ENCODE data around the gene DLL1.

Gene DLL1

GRCh38 chr6:170307080-170307545 is 16.2 kb upstream of the DLL1 start:
- H3K9ac ChIP-seq (ENCODE audit: low read depth, low read length) = peak overlapping the region; percentile 68; the same call in 1 of the 2 replicates
- peak overlapping the region; percentile 80 for H3K4me3 ChIP-seq (ENCODE audit: low read length)
- peaks cover 31% of the 10 kb centered on the region for H3K9me3 ChIP-seq (ENCODE audit: insufficient read depth, low read depth, low read length)
- H3K27me3 ChIP-seq (ENCODE audit: insufficient read depth, low read length) = peaks cover 35% of the 10 kb centered on the region
- no peak overlapping the region for H3K27ac ChIP-seq (ENCODE audit: low read length)
- peaks cover 3% of the 10 kb centered on the region; the same call in 1 of the 2 replicates for H3K4me1 ChIP-seq (ENCODE audit: insufficient read depth, low read length)
- H3K36me3 ChIP-seq (ENCODE audit: insufficient read depth, low read depth, low read length) = no peaks in the 10 kb centered on the region

- peaks cover 3% of the 10 kb centered on the region; the same call in 1 of the 2 replicates for H3K4me1 ChIP-seq (ENCODE audit: insufficient read depth, low read length)
- H3K9me3 ChIP-seq (ENCODE audit: insufficient read depth, low read depth, low read length) = peaks cover 37% of the 10 kb centered on the region
- H3K4me3 ChIP-seq (ENCODE audit: low read length) = peak within 1 kb of the TSS; percentile 80
- H3K27ac ChIP-seq (ENCODE audit: low read length) = no peak within 1 kb of the TSS
- peak within 1 kb of the TSS; percentile 68; the same call in 1 of the 2 replicates for H3K9ac ChIP-seq (ENCODE audit: low read depth, low read length)
- no peaks in the 10 kb centered on the region for H3K36me3 ChIP-seq (ENCODE audit: insufficient read depth, low read depth, low read length)
- H3K27me3 ChIP-seq (ENCODE audit: insufficient read depth, low read length) = peaks cover 35% of the 10 kb centered on the region
These were observed 15.6 kb upstream of the DLL1 start, which contains the start of gene FAM120B for GRCh38 chr6:170306324-170307079. TSS of gene FAM120B (plus strand) at chr6:170306758. CDS start at chr6:170317391, 10,633 bp downstream.

GRCh38 chr6:170305805-170306323 is 15.0 kb upstream of the DLL1 start:
- H3K27ac ChIP-seq (ENCODE audit: low read length) = no peak overlapping the region
- no peaks in the 10 kb centered on the region for H3K36me3 ChIP-seq (ENCODE audit: insufficient read depth, low read depth, low read length)
- H3K9ac ChIP-seq (ENCODE audit: low read depth, low read length) = peak overlapping the region; percentile 68; the same call in 1 of the 2 replicates
- H3K4me1 ChIP-seq (ENCODE audit: insufficient read depth, low read length) = peaks cover 3% of the 10 kb centered on the region; the same call in 1 of the 2 replicates
- peak overlapping the region; percentile 80 for H3K4me3 ChIP-seq (ENCODE audit: low read length)
- H3K9me3 ChIP-seq (ENCODE audit: insufficient read depth, low read depth, low read length) = peaks cover 44% of the 10 kb centered on the region
- H3K27me3 ChIP-seq (ENCODE audit: insufficient read depth, low read length) = peaks cover 35% of the 10 kb centered on the region

GRCh38 chr6:170301184-170301583 is 10.3 kb upstream of the DLL1 start:
- H3K9ac ChIP-seq (ENCODE audit: low read depth, low read length) = no peak overlapping the region
- peaks cover 13% of the 10 kb centered on the region; the same call in 1 of the 2 replicates for H3K4me1 ChIP-seq (ENCODE audit: insufficient read depth, low read length)

GRCh38 chr6:170298688-170299087 is 7.8 kb upstream of the DLL1 start:
- no peaks in the 10 kb centered on the region for H3K36me3 ChIP-seq (ENCODE audit: insufficient read depth, low read depth, low read length)
- no peak overlapping the region for H3K27ac ChIP-seq (ENCODE audit: low read length)
- H3K4me1 ChIP-seq (ENCODE audit: insufficient read depth, low read length) = peaks cover 28% of the 10 kb centered on the region; the same call in 1 of the 2 replicates
- peaks cover 33% of the 10 kb centered on the region for H3K9me3 ChIP-seq (ENCODE audit: insufficient read depth, low read depth, low read length)
- H3K27me3 ChIP-seq (ENCODE audit: insufficient read depth, low read length) = peaks cover 50% of the 10 kb centered on the region
- H3K9ac ChIP-seq (ENCODE audit: low read depth, low read length) = no peak overlapping the region
- no peak overlapping the region for H3K4me3 ChIP-seq (ENCODE audit: low read length)

More at GRCh38 chr6:170301184-170301583, 10.3 kb upstream of the DLL1 start:
- peaks cover 46% of the 10 kb centered on the region for H3K27me3 ChIP-seq (ENCODE audit: insufficient read depth, low read length)
- H3K27ac ChIP-seq (ENCODE audit: low read length) = no peak overlapping the region
- H3K4me3 ChIP-seq (ENCODE audit: low read length) = no peak overlapping the region
- no peaks in the 10 kb centered on the region for H3K36me3 ChIP-seq (ENCODE audit: insufficient read depth, low read depth, low read length)
- H3K9me3 ChIP-seq (ENCODE audit: insufficient read depth, low read depth, low read length) = peaks cover 52% of the 10 kb centered on the region

- peak overlapping the region; percentile 45 for H3K4me3 ChIP-seq (ENCODE audit: low read length)
- no peaks in the 10 kb centered on the region for H3K36me3 ChIP-seq (ENCODE audit: insufficient read depth, low read depth, low read length)
- peaks cover 60% of the 10 kb centered on the region for H3K27me3 ChIP-seq (ENCODE audit: insufficient read depth, low read length)
- H3K9me3 ChIP-seq (ENCODE audit: insufficient read depth, low read depth, low read length) = peaks cover 26% of the 10 kb centered on the region
- H3K4me1 ChIP-seq (ENCODE audit: insufficient read depth, low read length) = peaks cover 37% of the 10 kb centered on the region
- peak overlapping the region; percentile 15; the same call in 1 of the 2 replicates for H3K9ac ChIP-seq (ENCODE audit: low read depth, low read length)
- H3K27ac ChIP-seq (ENCODE audit: low read length) = no peak overlapping the region
These were observed 6.9 kb upstream of the DLL1 start for GRCh38 chr6:170297576-170298330.

- Histone ChIP-seq H3K27me3 (ENCODE audit: insufficient read depth, low read length) (peaks cover 67% of the 10 kb centered on the region), H3K4me3 (ENCODE audit: low read length) (peak overlapping the region; percentile 46; the same call in 1 of the 2 replicates), H3K36me3 (ENCODE audit: insufficient read depth, low read depth, low read length) (no peaks in the 10 kb centered on the region), H3K9ac (ENCODE audit: low read depth, low read length) (no peak overlapping the region), H3K9me3 (ENCODE audit: insufficient read depth, low read depth, low read length) (peaks cover 19% of the 10 kb centered on the region), H3K4me1 (ENCODE audit: insufficient read depth, low read length) (peaks cover 45% of the 10 kb centered on the region), H3K27ac (ENCODE audit: low read length) (no peak overlapping the region)
These were observed 6.1 kb upstream of the DLL1 start for GRCh38 chr6:170296746-170297575.

- no peak overlapping the region for H3K27ac ChIP-seq (ENCODE audit: low read length)
- peaks cover 45% of the 10 kb centered on the region for H3K4me1 ChIP-seq (ENCODE audit: insufficient read depth, low read length)
- H3K36me3 ChIP-seq (ENCODE audit: insufficient read depth, low read depth, low read length) = no peaks in the 10 kb centered on the region
- H3K4me3 ChIP-seq (ENCODE audit: low read length) = peak overlapping the region; percentile 46; the same call in 1 of the 2 replicates
- peaks cover 73% of the 10 kb centered on the region for H3K27me3 ChIP-seq (ENCODE audit: insufficient read depth, low read length)
- H3K9me3 ChIP-seq (ENCODE audit: insufficient read depth, low read depth, low read length) = peaks cover 13% of the 10 kb centered on the region
- no peak overlapping the region for H3K9ac ChIP-seq (ENCODE audit: low read depth, low read length)
These were observed 5.5 kb upstream of the DLL1 start for GRCh38 chr6:170296423-170296745.

- peak overlapping the region; percentile 55; the same call in 1 of the 2 replicates for H3K4me3 ChIP-seq (ENCODE audit: low read length)
- H3K4me1 ChIP-seq (ENCODE audit: insufficient read depth, low read length) = peaks cover 45% of the 10 kb centered on the region
- H3K9ac ChIP-seq (ENCODE audit: low read depth, low read length) = peak overlapping the region; percentile 38; the same call in 1 of the 2 replicates
- no peak overlapping the region for H3K27ac ChIP-seq (ENCODE audit: low read length)
- peaks cover 7% of the 10 kb centered on the region for H3K9me3 ChIP-seq (ENCODE audit: insufficient read depth, low read depth, low read length)
- H3K36me3 ChIP-seq (ENCODE audit: insufficient read depth, low read depth, low read length) = no peaks in the 10 kb centered on the region
- H3K27me3 ChIP-seq (ENCODE audit: insufficient read depth, low read length) = peaks cover 76% of the 10 kb centered on the region
These were observed 4.9 kb upstream of the DLL1 start for GRCh38 chr6:170295510-170296422.

- Histone ChIP-seq H3K27me3 (ENCODE audit: insufficient read depth, low read length) (peaks cover 84% of the 10 kb centered on the region), H3K36me3 (ENCODE audit: insufficient read depth, low read depth, low read length) (no peaks in the 10 kb centered on the region), H3K4me3 (ENCODE audit: low read length) (peak overlapping the region; percentile 72; the same call in 1 of the 2 replicates), H3K27ac (ENCODE audit: low read length) (no peak overlapping the region), H3K4me1 (ENCODE audit: insufficient read depth, low read length) (peaks cover 45% of the 10 kb centered on the region), H3K9me3 (ENCODE audit: insufficient read depth, low read depth, low read length) (no peaks in the 10 kb centered on the region), H3K9ac (ENCODE audit: low read depth, low read length) (peak overlapping the region; percentile 38; the same call in 1 of the 2 replicates)
These were observed 4.1 kb upstream of the DLL1 start for GRCh38 chr6:170294813-170295509.
